ENCODE measurements around the gene TCF3. TPM values are rescaled to one million over a fixed set of nuclear protein-coding genes. Genes with fewer than 3 reads are reported as not detected.

Gene TCF3
- total and polyA plus RNA-seq, 4 donors, result 36.9 to 58.1 (median 45.2) TPM

- H3K4me1 ChIP-seq (ENCODE audit: control insufficient read depth in 5 of 5, insufficient read depth in 5 of 5, low read length in 5 of 5), result peaks cover 0 to 19% (median 2%) of the 10 kb centered on the region in 5 donors
- H3K27me3 ChIP-seq (ENCODE audit: control insufficient read depth in 3 of 3, insufficient read depth in 3 of 3, low read length in 2 of 3), result no peaks in the 10 kb centered on the region
- no peaks in the 10 kb centered on the region for H3K36me3 ChIP-seq (ENCODE audit: control insufficient read depth in 4 of 4, insufficient read depth in 4 of 4, low read length in 4 of 4)
- H3K9ac ChIP-seq (ENCODE audit: insufficient read depth in 1 of 2, low read length in 2 of 2), result no peak overlapping the region
- ATAC-seq (ENCODE audit: insufficient read depth, low FRiP score) (no peak), DNase-seq (no peak)
- WGBS, 2 donors, result 92 to 93% methylated on average over 8 of the region's 8 CpGs
- no peaks in the 10 kb centered on the region for H3K9me3 ChIP-seq (ENCODE audit: control insufficient read depth in 4 of 4, insufficient read depth in 3 of 4, low read length in 3 of 4)
- no peak overlapping the region for H3K27ac ChIP-seq (ENCODE audit: low read depth in 1 of 2, low read length in 1 of 2)
- H3K4me3 ChIP-seq, result no peak overlapping the region
- TF ChIP-seq, protein P1, sequence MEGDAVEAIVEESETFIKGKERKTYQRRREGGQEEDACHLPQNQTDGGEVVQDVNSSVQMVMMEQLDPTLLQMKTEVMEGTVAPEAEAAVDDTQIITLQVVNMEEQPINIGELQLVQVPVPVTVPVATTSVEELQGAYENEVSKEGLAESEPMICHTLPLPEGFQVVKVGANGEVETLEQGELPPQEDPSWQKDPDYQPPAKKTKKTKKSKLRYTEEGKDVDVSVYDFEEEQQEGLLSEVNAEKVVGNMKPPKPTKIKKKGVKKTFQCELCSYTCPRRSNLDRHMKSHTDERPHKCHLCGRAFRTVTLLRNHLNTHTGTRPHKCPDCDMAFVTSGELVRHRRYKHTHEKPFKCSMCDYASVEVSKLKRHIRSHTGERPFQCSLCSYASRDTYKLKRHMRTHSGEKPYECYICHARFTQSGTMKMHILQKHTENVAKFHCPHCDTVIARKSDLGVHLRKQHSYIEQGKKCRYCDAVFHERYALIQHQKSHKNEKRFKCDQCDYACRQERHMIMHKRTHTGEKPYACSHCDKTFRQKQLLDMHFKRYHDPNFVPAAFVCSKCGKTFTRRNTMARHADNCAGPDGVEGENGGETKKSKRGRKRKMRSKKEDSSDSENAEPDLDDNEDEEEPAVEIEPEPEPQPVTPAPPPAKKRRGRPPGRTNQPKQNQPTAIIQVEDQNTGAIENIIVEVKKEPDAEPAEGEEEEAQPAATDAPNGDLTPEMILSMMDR (IDR thresholded peaks at IDR 0.05; ENCODE audit: control extremely low read depth, extremely low read depth), result no peak
Observed at GRCh38 chr19:1656988-1657536, 4.6 kb upstream of the TCF3 start.

- Histone ChIP-seq H3K4me1 (ENCODE audit: control insufficient read depth in 5 of 5, insufficient read depth in 5 of 5, low read length in 5 of 5) (peaks cover 0 to 19% (median 2%) of the 10 kb centered on the region in 5 donors), H3K27me3 (ENCODE audit: control insufficient read depth in 3 of 3, insufficient read depth in 3 of 3, low read length in 2 of 3) (no peaks in the 10 kb centered on the region), H3K9me3 (ENCODE audit: control insufficient read depth in 4 of 4, insufficient read depth in 3 of 4, low read length in 3 of 4) (no peaks in the 10 kb centered on the region), H3K36me3 (ENCODE audit: control insufficient read depth in 4 of 4, insufficient read depth in 4 of 4, low read length in 4 of 4) (no peaks in the 10 kb centered on the region), H3K27ac (ENCODE audit: low read depth in 1 of 2, low read length in 1 of 2) (no peak overlapping the region), H3K4me3 (no peak overlapping the region), H3K9ac (ENCODE audit: insufficient read depth in 1 of 2, low read length in 2 of 2) (no peak overlapping the region)
- WGBS, 2 donors, result 81 to 90% methylated on average over 19 of the region's 19 CpGs
- TF ChIP-seq, protein P1 (IDR thresholded peaks at IDR 0.05; ENCODE audit: control extremely low read depth, extremely low read depth), result no peak
- DNase-seq (no peak), ATAC-seq (ENCODE audit: insufficient read depth, low FRiP score) (no peak)
Observed at GRCh38 chr19:1655987-1656608, 3.7 kb upstream of the TCF3 start.

GRCh38 chr19:1655131-1655981, 2.9 kb upstream of the TCF3 start:
- Histone ChIP-seq H3K9ac (ENCODE audit: insufficient read depth in 1 of 2, low read length in 2 of 2) (no peak overlapping the region), H3K9me3 (ENCODE audit: control insufficient read depth in 4 of 4, insufficient read depth in 3 of 4, low read length in 3 of 4) (no peaks in the 10 kb centered on the region), H3K27me3 (ENCODE audit: control insufficient read depth in 3 of 3, insufficient read depth in 3 of 3, low read length in 2 of 3) (no peaks in the 10 kb centered on the region), H3K27ac (ENCODE audit: low read depth in 1 of 2, low read length in 1 of 2) (no peak overlapping the region), H3K4me1 (ENCODE audit: control insufficient read depth in 5 of 5, insufficient read depth in 5 of 5, low read length in 5 of 5) (peaks cover 0 to 19% (median 5%) of the 10 kb centered on the region in 5 donors), H3K4me3 (no peak overlapping the region), H3K36me3 (ENCODE audit: control insufficient read depth in 4 of 4, insufficient read depth in 4 of 4, low read length in 4 of 4) (no peaks in the 10 kb centered on the region)
- TF ChIP-seq, protein P1 (IDR thresholded peaks at IDR 0.05; ENCODE audit: control extremely low read depth, extremely low read depth), result no peak
- no peak for DNase-seq
- no peak for ATAC-seq (ENCODE audit: insufficient read depth, low FRiP score)
- WGBS, 2 donors, result 83 to 86% methylated on average over 34 of the region's 34 CpGs
